ENCODE measurements around the gene BPIFA1. TPM values are rescaled to one million over a fixed set of nuclear protein-coding genes. Genes with fewer than 3 reads are reported as not detected.

Gene BPIFA1
- total RNA-seq, 6 experiments from 2014 or later = not detected

- H3K36me3 ChIP-seq = no peaks in the 10 kb centered on the region
- intact Hi-C loops (cut with DNase I) = loop anchor here (5.0 to 10.0 kb wide), 3 partner anchors 112 to 305 kb away; no protein-coding TSS in a partner anchor
- no peak overlapping the region for H3K4me3 ChIP-seq
- no peak overlapping the region for H3K27ac ChIP-seq
- peaks cover 0 to 3% (median 0%) of the 10 kb centered on the region in 4 donors for H3K4me1 ChIP-seq
- 3% methylated on average over 11 of the region's 13 CpGs for WGBS (ENCODE audit: insufficient coverage, low coverage, low lambda C conversion rate, missing lambda C conversion rate)
- peak; percentile 74 to 91 (median 81) for ATAC-seq
- H3K9me3 ChIP-seq = no peaks in the 10 kb centered on the region
- TF ChIP-seq CTCF (IDR thresholded peaks at IDR 0.05) = no peak
- TF ChIP-seq POLR2A (IDR thresholded peaks at IDR 0.05) = no peak
- no peaks in the 10 kb centered on the region for H3K27me3 ChIP-seq
- peak; percentile 71 to 74 (median 71) for DNase-seq
Measured at GRCh38 chr20:33209789-33210188, 26.0 kb upstream of the BPIFA1 start.

GRCh38 chr20:33210371-33210770 is 25.4 kb upstream of the BPIFA1 start:
- Histone ChIP-seq H3K36me3 (no peaks in the 10 kb centered on the region), H3K27me3 (no peaks in the 10 kb centered on the region), H3K9me3 (no peaks in the 10 kb centered on the region), H3K4me3 (no peak overlapping the region), H3K27ac (no peak overlapping the region), H3K4me1 (peaks cover 0 to 3% (median 0%) of the 10 kb centered on the region in 4 donors)
- TF ChIP-seq POLR2A (IDR thresholded peaks at IDR 0.05) = no peak
- no peak for ATAC-seq
- DNase-seq = no peak
- intact Hi-C loops (cut with DNase I) = loop anchor here in 1 of 2 donors (5.0 to 10.0 kb wide), 2 partner anchors 113 to 306 kb away; no protein-coding TSS in a partner anchor
- 11% methylated on average over 1 of the region's 1 CpG for WGBS (ENCODE audit: insufficient coverage, low coverage, low lambda C conversion rate, missing lambda C conversion rate)

GRCh38 chr20:33211817-33212424 is 23.9 kb upstream of the BPIFA1 start:
- DNase-seq (peak; percentile 47 to 72 (median 62)), ATAC-seq (peak; percentile 89 to 95 (median 93))
- H3K4me1 ChIP-seq = peaks cover 0 to 3% (median 0%) of the 10 kb centered on the region in 4 donors
- H3K27ac ChIP-seq = no peak overlapping the region
- TF ChIP-seq POLR2A (IDR thresholded peaks at IDR 0.05) = no peak
- TF ChIP-seq CTCF (IDR thresholded peaks at IDR 0.05) = peak; percentile 58 to 66 (median 60)
- H3K36me3 ChIP-seq = no peaks in the 10 kb centered on the region
- H3K27me3 ChIP-seq = no peaks in the 10 kb centered on the region
- no peaks in the 10 kb centered on the region for H3K9me3 ChIP-seq
- intact Hi-C loops (cut with DNase I) = loop anchor here in 1 of 2 donors (5.0 to 10.0 kb wide), 2 partner anchors 115 to 307 kb away; no protein-coding TSS in a partner anchor
- H3K4me3 ChIP-seq = no peak overlapping the region
- 6% methylated on average over 5 of the region's 5 CpGs for WGBS (ENCODE audit: insufficient coverage, low coverage, low lambda C conversion rate, missing lambda C conversion rate)

GRCh38 chr20:33217052-33217451 is 18.7 kb upstream of the BPIFA1 start, which contains the start of gene BPIFA3:
BPIFA3 (plus strand) TSS chr20:33217352; CDS start chr20:33217537, 185 bp downstream.
- no peak for DNase-seq
- no peak for TF ChIP-seq POLR2A (IDR thresholded peaks at IDR 0.05)
- no peak for TF ChIP-seq CTCF (IDR thresholded peaks at IDR 0.05)
- Histone ChIP-seq H3K27me3 (no peaks in the 10 kb centered on the region), H3K36me3 (no peaks in the 10 kb centered on the region), H3K9me3 (no peaks in the 10 kb centered on the region), H3K4me3 (no peak within 1 kb of the TSS), H3K27ac (no peak within 1 kb of the TSS), H3K4me1 (no peaks in the 10 kb centered on the region)
- intact Hi-C loops (cut with DNase I) = loop anchor here in 1 of 2 donors (10.0 kb wide), 1 partner anchor 312 kb away; no protein-coding TSS in a partner anchor
- WGBS (ENCODE audit: insufficient coverage, low coverage, low lambda C conversion rate, missing lambda C conversion rate) = 63% methylated on average over 1 of the region's 2 CpGs
- ATAC-seq = peak in 1 of 4 donors; percentile 30

- 83% methylated on average over 3 of the region's 4 CpGs for WGBS (ENCODE audit: insufficient coverage, low coverage, low lambda C conversion rate, missing lambda C conversion rate)
- intact Hi-C loops (cut with DNase I) = loop anchor here in 1 of 2 donors (10.0 kb wide), 1 partner anchor 310 kb away; no protein-coding TSS in a partner anchor
- no peak for TF ChIP-seq POLR2A (IDR thresholded peaks at IDR 0.05)
- no peak for TF ChIP-seq CTCF (IDR thresholded peaks at IDR 0.05)
Measured at GRCh38 chr20:33224399-33224798, 11.4 kb upstream of the BPIFA1 start.

More at GRCh38 chr20:33224399-33224798, 11.4 kb upstream of the BPIFA1 start:
- no peaks in the 10 kb centered on the region for H3K27me3 ChIP-seq
- no peaks in the 10 kb centered on the region for H3K4me1 ChIP-seq
- no peak overlapping the region for H3K4me3 ChIP-seq
- DNase-seq (no peak), ATAC-seq (no peak)
- H3K27ac ChIP-seq = no peak overlapping the region
- H3K36me3 ChIP-seq = no peaks in the 10 kb centered on the region
- no peaks in the 10 kb centered on the region for H3K9me3 ChIP-seq
